WTC11 (cell line): Measurements from ENCODE around the gene KIF2C. TPM values are rescaled to one million over a fixed set of nuclear protein-coding genes. Genes with fewer than 3 reads are reported as not detected.

Experiments
- ATAC-seq: fragments of 200-7000 bp; cut with Tn5 transposase; 2 replicates; pipeline ENCODE4 v1.10.0; 2021; ENCODE audit warnings: mild to moderate bottlenecking, moderate library complexity
- CTCF ChIA-PET: fragments of 300-600 bp; sonication (Branson Sonifier 250); formaldehyde crosslinking; loops from one replicate; lab custom pipeline; 2021; ENCODE audit warnings: antibody characterized with exemption; lab: Charles Lee
- POLR2A ChIA-PET: fragments of 350-600 bp; sonication (Branson Sonifier 250); formaldehyde crosslinking; loops from one replicate; lab custom pipeline; 2021; ENCODE audit warnings: antibody characterized with exemption; lab: Charles Lee
- DNase-seq: peaks from one replicate; pipeline ENCODE4 v3.0.0; 2021; ENCODE audit warnings: low spot score
- H3K27ac Mint-ChIP-seq: 2 replicates; pipeline ENCODE4 v1.8.0; 2021; ENCODE audit warnings: mixed read lengths
- H3K27me3 Mint-ChIP-seq: 2 replicates; pipeline ENCODE4 v1.8.0; 2021; ENCODE audit warnings: low read depth, mild to moderate bottlenecking, moderate library complexity, mixed read lengths
- H3K36me3 Mint-ChIP-seq: 2 replicates; pipeline ENCODE4 v1.8.0; 2021; ENCODE audit warnings: mixed read lengths
- H3K4me1 Mint-ChIP-seq: 2 replicates; pipeline ENCODE4 v1.8.0; 2022; ENCODE audit warnings: mixed read lengths
- H3K4me3 Mint-ChIP-seq: 2 replicates; pipeline ENCODE4 v1.8.0; 2021; ENCODE audit warnings: mild to moderate bottlenecking, moderate library complexity, mixed read lengths
- H3K9me3 Mint-ChIP-seq: 2 replicates; pipeline ENCODE4 v1.8.0; 2021; ENCODE audit warnings: mixed read lengths
- CBFB ChIP-seq: sonication (generic); formaldehyde crosslinking; IDR thresholded peaks from 2 replicates; pipeline ENCODE4 v1.8.1; 2022; ENCODE audit warnings: mild to moderate bottlenecking, low read depth, missing genetic modification reagents
- GTF2I ChIP-seq: fragments of 250-450 bp; sonication (Bioruptor Pico); conservative IDR thresholded peaks from 2 replicates; pipeline ENCODE4 v1.4.0; 2021; ENCODE audit warnings: mild to moderate bottlenecking
- HMGA2 ChIP-seq: fragments of 250-450 bp; sonication (Bioruptor Pico); IDR thresholded peaks from 2 replicates; pipeline ENCODE4 v1.4.0; 2021; ENCODE audit warnings: mild to moderate bottlenecking, moderate library complexity
- JAZF1 ChIP-seq: fragments of 250-450 bp; sonication (Bioruptor Pico); IDR thresholded peaks from 2 replicates; pipeline ENCODE4 v1.9.0; 2021; ENCODE audit warnings: moderate library complexity, mild to moderate bottlenecking, inconsistent platforms
- MXD4 ChIP-seq: fragments of 250-450 bp; sonication (Bioruptor Pico); IDR thresholded peaks from 2 replicates; pipeline ENCODE4 v1.8.0; 2021; ENCODE audit warnings: mild to moderate bottlenecking, moderate library complexity, borderline replicate concordance
- MYBL2 ChIP-seq: sonication (generic); formaldehyde crosslinking; IDR thresholded peaks from 2 replicates; pipeline ENCODE4 v1.8.1; 2023; ENCODE audit warnings: mild to moderate bottlenecking, moderate library complexity, missing genetic modification reagents
- NFE2L1 ChIP-seq: sonication (generic); formaldehyde crosslinking; IDR thresholded peaks from 2 replicates; pipeline ENCODE4 v1.8.1; 2023; ENCODE audit warnings: missing genetic modification reagents
- NR1H2 ChIP-seq: sonication (generic); formaldehyde crosslinking; IDR thresholded peaks from 2 replicates; pipeline ENCODE4 v1.9.0; 2021; ENCODE audit warnings: mild to moderate bottlenecking, moderate library complexity, missing genetic modification reagents
- NR2C2 ChIP-seq: sonication (generic); formaldehyde crosslinking; IDR thresholded peaks from 2 replicates; pipeline ENCODE4 v1.8.0; 2022; ENCODE audit warnings: mild to moderate bottlenecking, missing genetic modification reagents
- NR3C1 ChIP-seq: sonication (generic); formaldehyde crosslinking; conservative IDR thresholded peaks from 2 replicates; pipeline ENCODE4 v1.8.1; 2023; ENCODE audit warnings: low read depth, mild to moderate bottlenecking, missing genetic modification reagents
- RELA ChIP-seq: sonication (generic); formaldehyde crosslinking; IDR thresholded peaks from 2 replicates; pipeline ENCODE4 v1.8.1; 2022; ENCODE audit warnings: missing genetic modification reagents, mild to moderate bottlenecking, borderline replicate concordance
- SOX15 ChIP-seq: fragments of 250-450 bp; sonication (Bioruptor Pico); IDR thresholded peaks from 2 replicates; pipeline ENCODE4 v1.9.0; 2021; ENCODE audit warnings: mild to moderate bottlenecking
- TCF7 ChIP-seq: sonication (generic); formaldehyde crosslinking; IDR thresholded peaks from 2 replicates; pipeline ENCODE4 v1.8.0; 2022; ENCODE audit warnings: mild to moderate bottlenecking, low read depth, missing genetic modification reagents, moderate library complexity
- TP53 ChIP-seq: sonication (generic); formaldehyde crosslinking; IDR thresholded peaks from 2 replicates; pipeline ENCODE4 v1.8.1; 2023; ENCODE audit warnings: mild to moderate bottlenecking, missing genetic modification reagents
- ZBTB21 ChIP-seq: sonication (generic); formaldehyde crosslinking; IDR thresholded peaks from 2 replicates; pipeline ENCODE4 v1.8.1; 2023; ENCODE audit warnings: mild to moderate bottlenecking, missing genetic modification reagents, borderline replicate concordance
- ZNF263 ChIP-seq: sonication (generic); formaldehyde crosslinking; IDR thresholded peaks from 2 replicates; pipeline ENCODE4 v1.8.1; 2022; ENCODE audit warnings: low read depth, mild to moderate bottlenecking, moderate library complexity, missing genetic modification reagents
- ZNF671 ChIP-seq: fragments of 250-450 bp; sonication (Bioruptor Pico); IDR thresholded peaks from 2 replicates; pipeline ENCODE4 v1.8.0; 2021; ENCODE audit warnings: mild to moderate bottlenecking
- total RNA-seq: library from RNA; stranded (reverse); gene quantifications from 3 replicates; pipeline ENCODE4 v1.2.3, GENCODE V29; 2021
- TF ChIP-seq, protein P1 (sequence below): sonication (generic); formaldehyde crosslinking; IDR thresholded peaks from 2 replicates; pipeline ENCODE4 v1.8.1; 2023; ENCODE audit warnings: mild to moderate bottlenecking, missing genetic modification reagents, moderate library complexity
- TF ChIP-seq, protein P2 (sequence below): fragments of 250-450 bp; sonication (Bioruptor Pico); IDR thresholded peaks from 2 replicates; pipeline ENCODE4 v1.9.0; 2021; ENCODE audit warnings: moderate library complexity, mild to moderate bottlenecking, inconsistent platforms, borderline replicate concordance
- TF ChIP-seq, protein P3 (sequence below): sonication (generic); formaldehyde crosslinking; IDR thresholded peaks from 2 replicates; pipeline ENCODE4 v1.8.0; 2023; ENCODE audit warnings: missing genetic modification reagents
- TF ChIP-seq, protein P4 (sequence below): sonication (generic); formaldehyde crosslinking; IDR thresholded peaks from 2 replicates; pipeline ENCODE4 v1.8.0; 2023; ENCODE audit warnings: missing genetic modification reagents, mild to moderate bottlenecking, borderline replicate concordance
- TF ChIP-seq, protein P5 (sequence below): fragments of 250-450 bp; sonication (Bioruptor Pico); IDR thresholded peaks from 2 replicates; pipeline ENCODE4 v1.9.0; 2021; ENCODE audit warnings: mild to moderate bottlenecking
- TF ChIP-seq, protein P6 (sequence below): sonication (generic); formaldehyde crosslinking; IDR thresholded peaks from 2 replicates; pipeline ENCODE4 v1.8.0; 2022; ENCODE audit warnings: mild to moderate bottlenecking, missing genetic modification reagents

KIF2C gene
- total RNA-seq, 1 experiment from 2014 or later = 93.8 TPM

DNA sequence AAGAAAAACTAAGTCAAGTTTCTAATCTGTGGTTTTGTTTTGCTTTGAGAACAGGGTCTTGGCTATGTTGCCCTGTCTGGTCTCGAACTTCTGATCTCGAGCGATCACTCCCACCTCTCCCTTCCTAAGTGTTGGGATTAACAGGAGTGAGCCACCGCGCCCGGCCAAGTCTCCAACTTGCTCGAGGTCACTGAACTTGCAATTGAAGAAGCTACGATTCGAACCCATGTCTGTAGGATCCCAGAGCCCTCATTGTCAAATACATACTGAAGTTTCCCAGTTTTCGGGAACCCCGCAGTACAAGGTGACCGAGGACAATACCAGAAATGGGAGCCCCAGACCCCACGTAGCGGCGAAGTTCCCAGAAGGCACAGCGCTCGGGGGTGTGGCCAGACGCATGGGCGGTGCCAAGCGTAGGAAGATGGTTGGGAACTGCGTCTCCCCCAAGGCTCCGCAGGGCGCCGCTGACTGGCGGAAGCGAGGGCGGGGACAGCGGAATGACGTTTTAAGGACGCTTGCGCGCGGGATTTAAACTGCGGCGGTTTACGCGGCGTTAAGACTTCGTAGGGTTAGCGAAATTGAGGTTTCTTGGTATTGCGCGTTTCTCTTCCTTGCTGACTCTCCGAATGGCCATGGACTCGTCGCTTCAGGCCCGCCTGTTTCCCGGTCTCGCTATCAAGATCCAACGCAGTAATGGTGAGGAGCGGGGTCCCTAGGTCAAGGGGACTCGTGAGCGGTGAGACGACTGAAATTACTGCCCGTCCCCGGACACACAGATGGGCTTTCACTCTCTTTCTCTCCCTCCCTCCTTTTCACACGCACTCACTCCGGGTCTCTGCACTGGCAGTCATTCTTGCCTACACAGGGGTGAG, at the start of gene KIF2C (continued):
- TF ChIP-seq, protein P1, sequence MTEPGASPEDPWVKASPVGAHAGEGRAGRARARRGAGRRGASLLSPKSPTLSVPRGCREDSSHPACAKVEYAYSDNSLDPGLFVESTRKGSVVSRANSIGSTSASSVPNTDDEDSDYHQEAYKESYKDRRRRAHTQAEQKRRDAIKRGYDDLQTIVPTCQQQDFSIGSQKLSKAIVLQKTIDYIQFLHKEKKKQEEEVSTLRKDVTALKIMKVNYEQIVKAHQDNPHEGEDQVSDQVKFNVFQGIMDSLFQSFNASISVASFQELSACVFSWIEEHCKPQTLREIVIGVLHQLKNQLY (CRISPR knock-in tag) = no peak
- TF ChIP-seq, protein P2, sequence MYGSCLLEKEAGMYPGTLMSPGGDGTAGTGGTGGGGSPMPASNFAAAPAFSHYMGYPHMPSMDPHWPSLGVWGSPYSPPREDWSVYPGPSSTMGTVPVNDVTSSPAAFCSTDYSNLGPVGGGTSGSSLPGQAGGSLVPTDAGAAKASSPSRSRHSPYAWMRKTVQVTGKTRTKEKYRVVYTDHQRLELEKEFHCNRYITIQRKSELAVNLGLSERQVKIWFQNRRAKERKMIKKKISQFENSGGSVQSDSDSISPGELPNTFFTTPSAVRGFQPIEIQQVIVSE (CRISPR knock-in tag) = no peak
- TF ChIP-seq NFE2L1 (0 out of 2 replicates have a peak, but pooled peaks have one; percentile 52), ZNF671 (CRISPR knock-in tag) (no peak), NR1H2 (CRISPR knock-in tag) (no peak), ZBTB21 (no peak; the same call in 1 of the 2 replicates), ZNF263 (CRISPR knock-in tag) (no peak), HMGA2 (no peak), TP53 (CRISPR knock-in tag) (no peak), JAZF1 (no peak), NR2C2 (CRISPR knock-in tag) (no peak)
- TF ChIP-seq, protein P3, sequence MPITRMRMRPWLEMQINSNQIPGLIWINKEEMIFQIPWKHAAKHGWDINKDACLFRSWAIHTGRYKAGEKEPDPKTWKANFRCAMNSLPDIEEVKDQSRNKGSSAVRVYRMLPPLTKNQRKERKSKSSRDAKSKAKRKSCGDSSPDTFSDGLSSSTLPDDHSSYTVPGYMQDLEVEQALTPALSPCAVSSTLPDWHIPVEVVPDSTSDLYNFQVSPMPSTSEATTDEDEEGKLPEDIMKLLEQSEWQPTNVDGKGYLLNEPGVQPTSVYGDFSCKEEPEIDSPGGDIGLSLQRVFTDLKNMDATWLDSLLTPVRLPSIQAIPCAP = no peak
- TF ChIP-seq, protein P4, sequence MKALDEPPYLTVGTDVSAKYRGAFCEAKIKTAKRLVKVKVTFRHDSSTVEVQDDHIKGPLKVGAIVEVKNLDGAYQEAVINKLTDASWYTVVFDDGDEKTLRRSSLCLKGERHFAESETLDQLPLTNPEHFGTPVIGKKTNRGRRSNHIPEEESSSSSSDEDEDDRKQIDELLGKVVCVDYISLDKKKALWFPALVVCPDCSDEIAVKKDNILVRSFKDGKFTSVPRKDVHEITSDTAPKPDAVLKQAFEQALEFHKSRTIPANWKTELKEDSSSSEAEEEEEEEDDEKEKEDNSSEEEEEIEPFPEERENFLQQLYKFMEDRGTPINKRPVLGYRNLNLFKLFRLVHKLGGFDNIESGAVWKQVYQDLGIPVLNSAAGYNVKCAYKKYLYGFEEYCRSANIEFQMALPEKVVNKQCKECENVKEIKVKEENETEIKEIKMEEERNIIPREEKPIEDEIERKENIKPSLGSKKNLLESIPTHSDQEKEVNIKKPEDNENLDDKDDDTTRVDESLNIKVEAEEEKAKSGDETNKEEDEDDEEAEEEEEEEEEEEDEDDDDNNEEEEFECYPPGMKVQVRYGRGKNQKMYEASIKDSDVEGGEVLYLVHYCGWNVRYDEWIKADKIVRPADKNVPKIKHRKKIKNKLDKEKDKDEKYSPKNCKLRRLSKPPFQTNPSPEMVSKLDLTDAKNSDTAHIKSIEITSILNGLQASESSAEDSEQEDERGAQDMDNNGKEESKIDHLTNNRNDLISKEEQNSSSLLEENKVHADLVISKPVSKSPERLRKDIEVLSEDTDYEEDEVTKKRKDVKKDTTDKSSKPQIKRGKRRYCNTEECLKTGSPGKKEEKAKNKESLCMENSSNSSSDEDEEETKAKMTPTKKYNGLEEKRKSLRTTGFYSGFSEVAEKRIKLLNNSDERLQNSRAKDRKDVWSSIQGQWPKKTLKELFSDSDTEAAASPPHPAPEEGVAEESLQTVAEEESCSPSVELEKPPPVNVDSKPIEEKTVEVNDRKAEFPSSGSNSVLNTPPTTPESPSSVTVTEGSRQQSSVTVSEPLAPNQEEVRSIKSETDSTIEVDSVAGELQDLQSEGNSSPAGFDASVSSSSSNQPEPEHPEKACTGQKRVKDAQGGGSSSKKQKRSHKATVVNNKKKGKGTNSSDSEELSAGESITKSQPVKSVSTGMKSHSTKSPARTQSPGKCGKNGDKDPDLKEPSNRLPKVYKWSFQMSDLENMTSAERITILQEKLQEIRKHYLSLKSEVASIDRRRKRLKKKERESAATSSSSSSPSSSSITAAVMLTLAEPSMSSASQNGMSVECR = no peak
- TF ChIP-seq, protein P5, sequence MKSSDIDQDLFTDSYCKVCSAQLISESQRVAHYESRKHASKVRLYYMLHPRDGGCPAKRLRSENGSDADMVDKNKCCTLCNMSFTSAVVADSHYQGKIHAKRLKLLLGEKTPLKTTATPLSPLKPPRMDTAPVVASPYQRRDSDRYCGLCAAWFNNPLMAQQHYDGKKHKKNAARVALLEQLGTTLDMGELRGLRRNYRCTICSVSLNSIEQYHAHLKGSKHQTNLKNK = no peak
- TF ChIP-seq, protein P6, sequence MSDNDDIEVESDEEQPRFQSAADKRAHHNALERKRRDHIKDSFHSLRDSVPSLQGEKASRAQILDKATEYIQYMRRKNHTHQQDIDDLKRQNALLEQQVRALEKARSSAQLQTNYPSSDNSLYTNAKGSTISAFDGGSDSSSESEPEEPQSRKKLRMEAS (CRISPR knock-in tag) = no peak; the same call in 1 of the 2 replicates

DNA sequence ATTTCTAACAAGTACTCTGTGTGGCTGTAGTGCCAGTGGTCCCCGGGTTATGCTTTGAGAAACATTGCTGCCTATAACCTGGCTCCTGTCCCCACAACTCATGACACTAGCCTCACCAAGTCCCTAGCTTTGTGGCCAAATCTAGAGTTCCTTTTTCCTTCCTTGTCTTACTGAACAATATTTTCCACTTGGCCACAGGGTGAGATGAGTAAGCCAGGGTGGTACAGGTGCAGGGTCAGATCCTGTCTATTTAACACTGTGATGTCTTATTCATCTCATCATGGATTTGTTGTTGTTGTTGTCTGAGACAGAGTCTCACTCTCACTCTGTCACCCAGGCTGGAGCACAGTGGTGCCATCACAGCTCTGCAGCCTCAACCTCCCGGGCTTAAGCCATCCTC, 46.5 kb upstream of the KIF2C start:
- no peak overlapping the region for H3K27ac Mint-ChIP-seq
- ATAC-seq (no peak), DNase-seq (no peak)
- POLR2A ChIA-PET = no interaction called here
- H3K9me3 Mint-ChIP-seq = no peaks in the 10 kb centered on the region
- H3K4me1 Mint-ChIP-seq = peaks cover 16% of the 10 kb centered on the region
- CTCF ChIA-PET = interaction anchor here (0.6 kb wide), 1 partner anchor 11 kb away, joined by 3 read pairs; no protein-coding TSS in a partner anchor
- TF ChIP-seq TCF7 (CRISPR knock-in tag) (no peak), CBFB (no peak), MYBL2 (CRISPR knock-in tag) (no peak), RELA (CRISPR knock-in tag) (no peak), GTF2I (CRISPR knock-in tag) (no peak), SOX15 (CRISPR knock-in tag) (no peak), MXD4 (CRISPR knock-in tag) (no peak), NR3C1 (no peak)
- peaks cover 3% of the 10 kb centered on the region; the same call in 1 of the 2 replicates for H3K27me3 Mint-ChIP-seq
- no peaks in the 10 kb centered on the region for H3K36me3 Mint-ChIP-seq
- H3K4me3 Mint-ChIP-seq = no peak overlapping the region
